GM18526 (cell line): Measurements from ENCODE around the gene TMEM196.

Experiments used
- POLR2A ChIP-seq: IDR thresholded peaks from 3 replicates; pipeline ENCODE4 v1.6.1; 2011; ENCODE audit not compliant: insufficient read length; ENCODE audit errors: extremely low read depth

The TMEM196 gene

GRCh38 chr7:19772841-19773760 lies at the start of gene TMEM196:
TMEM196 (minus strand) TSS chr7:19773617; CDS start chr7:19772696, 921 bp downstream.
- no peak for TF ChIP-seq POLR2A

- TF ChIP-seq POLR2A, result no peak
These were observed 42.7 kb upstream of the TMEM196 start for GRCh38 chr7:19816128-19816527.

GRCh38 chr7:19815546-19815945 lies 42.1 kb upstream of the TMEM196 start:
- TF ChIP-seq POLR2A, result no peak

GRCh38 chr7:19814776-19815175 lies 41.4 kb upstream of the TMEM196 start:
- no peak for TF ChIP-seq POLR2A

- TF ChIP-seq POLR2A, result no peak
These were observed 38.0 kb upstream of the TMEM196 start for GRCh38 chr7:19811386-19811785.

DNA sequence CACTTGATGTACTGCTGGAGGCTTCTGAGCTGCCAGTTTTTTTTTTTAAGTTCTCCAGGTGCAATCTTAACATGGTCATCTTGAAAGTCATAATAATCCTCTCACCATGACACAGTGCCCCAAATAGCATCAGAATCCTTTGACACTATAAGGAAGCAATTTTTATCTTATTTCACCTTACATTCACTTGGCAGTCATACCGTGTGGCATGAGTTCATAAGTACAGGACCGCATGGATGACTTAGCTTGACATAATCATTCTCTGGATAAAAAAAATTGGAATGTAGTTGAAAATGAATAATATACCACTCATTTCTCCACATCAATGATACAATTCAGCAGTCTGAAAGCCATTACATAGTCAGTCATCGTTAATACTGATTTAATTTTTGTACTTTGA lies 25.6 kb upstream of the TMEM196 start:
- no peak for TF ChIP-seq POLR2A

- TF ChIP-seq POLR2A, result no peak
These were observed 10.1 kb upstream of the TMEM196 start for GRCh38 chr7:19783541-19783940.

DNA sequence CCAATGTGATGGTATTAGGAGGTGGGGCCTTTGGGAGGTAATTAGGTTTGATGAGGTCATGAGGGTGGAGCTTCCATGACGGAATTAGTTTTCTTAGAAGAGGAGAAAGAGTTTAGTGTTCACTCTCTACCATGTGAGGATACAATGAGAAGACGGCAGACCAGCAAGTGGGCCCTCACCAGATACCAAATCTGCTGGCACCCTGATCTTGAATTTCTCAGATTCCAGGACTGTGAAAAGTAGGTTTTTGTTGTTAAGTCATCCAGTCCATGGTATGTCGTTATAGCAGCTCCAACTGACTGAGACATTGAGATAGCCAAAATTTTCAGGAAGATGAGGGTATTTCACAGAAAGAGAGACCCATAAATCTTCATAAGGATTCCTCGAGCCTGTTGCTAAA lies 3.6 kb upstream of the TMEM196 start:
- no peak for TF ChIP-seq POLR2A

DNA sequence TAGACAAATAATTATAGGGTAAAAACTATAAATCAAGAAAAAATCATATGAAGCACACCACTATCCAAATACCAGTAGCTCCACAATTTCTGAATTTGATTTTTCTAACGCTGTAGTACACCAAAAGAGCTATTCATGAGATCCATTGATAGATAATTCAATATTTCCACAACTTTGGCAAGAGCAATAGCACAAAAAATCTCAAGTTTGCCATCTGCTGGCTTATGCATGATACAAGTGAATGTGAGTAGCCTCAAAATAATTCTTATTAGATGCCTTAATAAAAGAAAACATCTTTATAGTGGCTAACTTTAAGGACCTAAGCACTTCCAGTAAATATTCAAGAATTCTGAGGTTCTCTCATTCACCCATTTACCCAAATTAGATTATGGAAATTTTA lies 2.2 kb upstream of the TMEM196 start:
- no peak for TF ChIP-seq POLR2A

DNA sequence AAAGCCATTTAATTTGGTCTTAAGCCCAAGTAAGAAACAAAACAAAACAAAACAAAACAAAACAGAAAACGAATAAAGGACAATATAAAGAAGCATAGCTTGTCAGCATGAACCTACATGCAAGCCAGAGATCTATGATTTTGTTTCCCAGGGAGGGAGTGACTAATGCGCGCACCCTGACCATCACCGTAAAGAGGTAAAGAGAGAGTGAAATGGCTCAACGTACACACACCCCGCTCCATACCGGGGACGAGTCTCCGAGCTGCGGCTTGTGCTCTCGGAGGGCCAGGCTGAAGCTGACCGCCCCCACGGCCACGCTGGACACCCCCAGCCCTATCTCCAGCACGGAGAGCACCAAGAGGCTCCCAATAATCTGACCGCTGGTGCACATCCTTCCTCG lies 1.1 kb downstream of the TMEM196 start:
- TF ChIP-seq POLR2A, result no peak

DNA sequence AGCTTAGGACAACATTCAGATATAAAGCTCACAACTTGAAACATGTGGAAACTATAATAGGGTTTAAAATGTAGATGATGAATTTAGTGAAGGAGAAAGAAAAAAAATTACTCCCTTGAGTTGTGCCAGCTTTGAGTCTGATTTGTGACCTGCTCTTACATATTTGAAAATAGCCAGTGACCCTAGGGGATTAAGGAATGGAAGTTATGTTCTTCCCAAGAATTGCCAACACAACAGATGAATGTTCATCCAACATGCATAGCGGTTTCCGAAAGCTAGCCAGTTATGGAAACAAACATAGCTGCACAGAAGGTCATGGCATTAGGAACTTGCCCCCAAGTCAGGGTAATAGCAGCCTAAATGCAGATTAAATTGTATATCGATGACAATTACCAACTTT lies 10.8 kb downstream of the TMEM196 start:
- no peak for TF ChIP-seq POLR2A

- no peak for TF ChIP-seq POLR2A
These were observed 18.8 kb downstream of the TMEM196 start for GRCh38 chr7:19754521-19755116.

GRCh38 chr7:19752020-19752419 lies 21.4 kb downstream of the TMEM196 start:
- TF ChIP-seq POLR2A, result no peak

DNA sequence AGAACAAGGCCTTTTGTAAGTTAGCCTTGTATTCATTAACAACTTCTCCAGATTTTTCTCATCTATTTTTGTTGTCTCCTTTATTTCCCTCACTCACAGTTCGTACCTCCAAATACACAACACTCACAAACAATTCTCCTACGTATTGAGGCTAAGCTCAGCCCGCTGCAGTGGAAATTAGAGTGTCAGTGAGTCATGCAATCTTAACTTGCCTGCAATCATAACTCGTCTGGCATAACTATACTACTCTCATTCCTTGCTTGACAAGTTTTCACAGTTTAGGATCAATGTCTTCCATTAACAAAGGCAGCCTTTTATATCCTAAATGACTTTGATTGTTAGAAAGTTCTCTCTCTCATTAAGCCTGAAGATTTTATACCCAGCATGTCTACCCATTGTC lies 23.8 kb downstream of the TMEM196 start:
- TF ChIP-seq POLR2A, result no peak

- no peak for TF ChIP-seq POLR2A
These were observed 25.6 kb downstream of the TMEM196 start for GRCh38 chr7:19747740-19748339.

- no peak for TF ChIP-seq POLR2A
These were observed 29.3 kb downstream of the TMEM196 start for GRCh38 chr7:19744075-19744474.
